GM12878 (cell line): ENCODE measurements around the gene CYB5RL. TPM values are rescaled to one million over a fixed set of nuclear protein-coding genes. Genes with fewer than 3 reads are reported as not detected.

Source experiments
- ATAC-seq: fragments of 200-7000 bp; cut with Tn5 transposase; 3 replicates; pipeline ENCODE4 v1.9.1; 2020; ENCODE audit warnings: mild to moderate bottlenecking, moderate library complexity
- BruUV-seq: library from RNA; stranded (reverse); fragments of 400-500 nt; replicated peaks from 2 replicates; lab custom pipeline; 2021; lab: Mats Ljungman, UMichigan
- CTCF ChIA-PET: fragments of 300-600 bp; sonication (Branson Sonifier 250); formaldehyde crosslinking; extraction: SDS; loops from one replicate; lab custom pipeline; 2021; ENCODE audit warnings: inconsistent platforms; lab: Yijun Ruan, JAX
- POLR2A ChIA-PET: fragments of 350-600 bp; formaldehyde crosslinking; extraction: SDS; loops from one replicate; lab custom pipeline; 2021; ENCODE audit warnings: inconsistent platforms; lab: Charles Lee
- RAD21 ChIA-PET: fragments of 300-600 bp; sonication (Branson Sonifier 250); formaldehyde crosslinking; loops from one replicate; lab custom pipeline; 2023; ENCODE audit warnings: antibody characterized with exemption; ENCODE audit not compliant: unreplicated experiment; lab: Charles Lee
- SMC1A ChIA-PET: fragments of 300-600 bp; sonication (Branson Sonifier 250); formaldehyde crosslinking; loops from one replicate; lab custom pipeline; 2023; ENCODE audit not compliant: unreplicated experiment, uncharacterized antibody; lab: Charles Lee
- DNase-seq: peaks from one replicate; pipeline ENCODE4 v3.0.0-alpha.2; 2011; ENCODE audit warnings: low read depth, low spot score
- FAIRE-seq: peaks from 3 replicates; lab custom pipeline; 2011; peaks lifted over from hg19 to GRCh38; lab: Jason Lieb, UNC
- H2AFZ ChIP-seq: 2 replicates; pipeline ENCODE4 v1.6.0; 2011; ENCODE audit warnings: low read depth, low read length, control low read depth; ENCODE audit not compliant: control insufficient read depth
- H3K27ac ChIP-seq: 2 replicates; pipeline ENCODE4 v1.5.1; 2011; ENCODE audit warnings: control low read depth; ENCODE audit not compliant: control insufficient read depth, insufficient read depth
- H3K27me3 ChIP-seq, 2 experiments: replicated peaks in 1 of 2; 2 replicates each; pipeline versions ENCODE4 v1.6.0 to v1.6.1; 2011; ENCODE audit warnings: low read length in 1 of 2; ENCODE audit not compliant: control insufficient read depth in 2 of 2, insufficient read depth in 2 of 2
- H3K36me3 ChIP-seq, 2 experiments: 2 replicates each; pipeline ENCODE4 v1.5.1; 2011; ENCODE audit warnings: low read length in 1 of 2; ENCODE audit not compliant: control insufficient read depth in 2 of 2, insufficient read depth in 2 of 2
- H3K4me1 ChIP-seq: 2 replicates; pipeline ENCODE4 v1.6.1; 2011; ENCODE audit warnings: mild to moderate bottlenecking, low read length, moderate library complexity, mixed read lengths; ENCODE audit not compliant: control insufficient read depth, insufficient read depth
- H3K4me2 ChIP-seq: 2 replicates; pipeline ENCODE4 v1.6.0; 2011; ENCODE audit warnings: control low read depth; ENCODE audit not compliant: control insufficient read depth, insufficient read depth
- H3K4me3 ChIP-seq: fragments of 200-600 bp; sonication (generic); 2 replicates; pipeline ENCODE4 v1.5.1; 2016
- H3K79me2 ChIP-seq: 2 replicates; pipeline ENCODE4 v1.6.0; 2011; ENCODE audit warnings: low read length; ENCODE audit not compliant: control insufficient read depth, insufficient read depth
- H3K9ac ChIP-seq: 2 replicates; pipeline ENCODE4 v1.8.0; 2011; ENCODE audit warnings: low read length, control low read depth, mixed read lengths; ENCODE audit not compliant: control insufficient read depth, insufficient read depth
- H3K9me3 ChIP-seq: replicated peaks from 3 replicates; pipeline ENCODE4 v1.5.1; 2011; ENCODE audit warnings: mild to moderate bottlenecking, low read length; ENCODE audit not compliant: control insufficient read depth, insufficient read depth
- H4K20me1 ChIP-seq: 2 replicates; pipeline ENCODE4 v1.6.0; 2011; ENCODE audit not compliant: control insufficient read depth, insufficient read depth
- FOXM1 ChIP-seq: IDR thresholded peaks from 2 replicates; pipeline ENCODE4 v1.6.1; 2012; ENCODE audit warnings: low read depth, mild to moderate bottlenecking, inconsistent platforms, low read length, moderate library complexity
- IRF4 ChIP-seq: IDR thresholded peaks from 2 replicates; pipeline ENCODE4 v1.6.1; 2011; ENCODE audit warnings: low read depth, low read length
- RCOR1 ChIP-seq: conservative IDR thresholded peaks from 2 replicates; pipeline ENCODE4 v1.6.1; 2012; ENCODE audit warnings: low read depth, low read length, improper control_type of control experiment
- STAT1 ChIP-seq: fragments of 450-650 bp; conservative IDR thresholded peaks from 2 replicates; pipeline ENCODE4 v1.6.1; 2014; ENCODE audit warnings: antibody characterized with exemption, mild to moderate bottlenecking
- SUZ12 ChIP-seq: fragments of 200-600 bp; sonication (generic); IDR thresholded peaks from one replicate; pipeline ENCODE4 v1.6.1; 2018; ENCODE audit warnings: antibody characterized with exemption, mild to moderate bottlenecking; ENCODE audit not compliant: unreplicated experiment
- ZNF687 ChIP-seq: fragments of 450-650 bp; IDR thresholded peaks from 2 replicates; pipeline ENCODE4 v1.6.1; 2017; ENCODE audit warnings: mild to moderate bottlenecking, moderate library complexity
- ZZZ3 ChIP-seq: IDR thresholded peaks from 2 replicates; pipeline ENCODE4 v1.6.1; 2011; ENCODE audit warnings: low read depth; ENCODE audit not compliant: control insufficient read depth, insufficient read length
- WGBS: methylation state at CpG from one replicate; pipeline ENCODE4 v1.1.6; 2016; ENCODE audit warnings: low lambda C conversion rate; ENCODE audit not compliant: insufficient replicate concordance, insufficient coverage; ENCODE audit errors: missing lambda C conversion rate; 5-methylcytosine and 5-hydroxymethylcytosine counted together
- in situ Hi-C: fragments of 300-500 bp; cut with MboI; formaldehyde crosslinking; loops from 9 replicates; pipeline ENCODE4 v1.14.3; 2018; ENCODE audit warnings: mixed read lengths
- intact Hi-C: fragments of 100-400 bp; cut with micrococcal nuclease; formaldehyde crosslinking; loops from one replicate; pipeline ENCODE4 v1.14.2; 2022; ENCODE audit not compliant: unreplicated experiment
- polyA plus RNA-seq, 11 experiments: library from polyadenylated mRNA; depleted of rRNA in 4 of 11; unstranded in 6 of 11; stranded (reverse) in 5 of 11; fragments of >200 nt; fragmentation: Nextera tagmentation in 4 of 11; fragmentation: Illumina TruSeq in 1 of 11; extraction: Ambion mirVana in 4 of 11; extraction: Trizol in 1 of 11; gene quantifications; 1 replicate in 1 of 11; 2 replicates in 10 of 11; pipeline versions ENCODE4 v1.2.1 to v1.2.3, GENCODE V29; 2011 to 2016; ENCODE audit warnings: inconsistent platforms in 2 of 11, missing spikeins in 2 of 11, low read depth in 1 of 11
- total RNA-seq, 4 experiments: library from RNA; depleted of rRNA in 3 of 4; stranded (reverse); fragments of >200 nt in 3 of 4; fragmentation: Illumina TruSeq in 1 of 4; extraction: Trizol in 1 of 4; gene quantifications; 2 replicates each; pipeline versions ENCODE4 v1.2.1 to v1.2.3, GENCODE V29; 2013 to 2021

CYB5RL gene
- total and polyA plus RNA-seq, 10 of the 15 experiments (the other 5 are each of a cell fraction or from before 2014, with no cell fraction given), result 3.1 to 8.7 (median 7.2) TPM

- intact Hi-C loops, result loop anchor here (5.0 kb wide), 2 partner anchors 207 to 287 kb away; partner anchors contain the start of gene SSBP3
- peak overlapping the region; percentile 68 for H3K27ac ChIP-seq
- SMC1A ChIA-PET, result interaction anchor here (0.9 to 1.6 kb wide), 4 partner anchors 10 to 287 kb away, joined by 3 to 5 read pairs (median 4); no protein-coding TSS in a partner anchor
- peak; percentile 43 for ATAC-seq
- RAD21 ChIA-PET, result interaction anchor here (0.6 to 2.3 kb wide), 4 partner anchors 19 to 255 kb away, joined by 3 to 5 read pairs (median 3); partner anchors contain the start of gene IFT25
- no peak for DNase-seq
- no peaks in the 10 kb centered on the region for H3K9me3 ChIP-seq
- CTCF ChIA-PET, result interaction anchor here (0.8 to 3.5 kb wide), 4 partner anchors 20 to 340 kb away, joined by 3 to 16 read pairs (median 3); no protein-coding TSS in a partner anchor
- H3K9ac ChIP-seq, result peak overlapping the region; percentile 78
- peak overlapping the region; percentile 79 for H3K4me2 ChIP-seq
- H3K27me3 ChIP-seq, result no peaks in the 10 kb centered on the region
- H3K36me3 ChIP-seq, result peaks cover 0 to 3% of the 10 kb centered on the region in 2 experiments; a peak in 1 of 4 replicates
- 4% methylated on average over 15 of the region's 15 CpGs for WGBS
- peak overlapping the region; percentile 88 for H3K4me3 ChIP-seq
- POLR2A ChIA-PET, result interaction anchor here (0.6 to 1.1 kb wide), 4 partner anchors 10 to 289 kb away, joined by 3 to 9 read pairs (median 6); partner anchors contain the start of gene SSBP3
- no peak for TF ChIP-seq FOXM1
- no peak for TF ChIP-seq ZZZ3
- TF ChIP-seq RCOR1, result no peak
- no peak for TF ChIP-seq ZNF687
- TF ChIP-seq STAT1, result no peak
- TF ChIP-seq IRF4, result no peak
- no peak for TF ChIP-seq SUZ12
- TF ChIP-seq, all 136 proteins: peak for 0
- in situ Hi-C loops, result no loop called here
- Histone ChIP-seq H3K4me1 (0 out of 2 replicates have a peak, but pooled peaks cover 5% of the 10 kb centered on the region), H2AFZ (peak overlapping the region; percentile 88), H3K79me2 (peaks cover 41% of the 10 kb centered on the region), H4K20me1 (no peaks in the 10 kb centered on the region)
- TSS peak; percentile 81 for BruUV-seq
- FAIRE-seq, result no peak
Observed at GRCh38 chr1:54200519-54200997, 728 bp upstream of the CYB5RL start.
